ENCODE measurements around the gene TRIM10. TPM values are rescaled to one million over a fixed set of nuclear protein-coding genes. Genes with fewer than 3 reads are reported as not detected.

The TRIM10 gene
- total and polyA plus RNA-seq, 2 experiments from 2014 or later, result 0.31 TPM; not detected in 1

DNA sequence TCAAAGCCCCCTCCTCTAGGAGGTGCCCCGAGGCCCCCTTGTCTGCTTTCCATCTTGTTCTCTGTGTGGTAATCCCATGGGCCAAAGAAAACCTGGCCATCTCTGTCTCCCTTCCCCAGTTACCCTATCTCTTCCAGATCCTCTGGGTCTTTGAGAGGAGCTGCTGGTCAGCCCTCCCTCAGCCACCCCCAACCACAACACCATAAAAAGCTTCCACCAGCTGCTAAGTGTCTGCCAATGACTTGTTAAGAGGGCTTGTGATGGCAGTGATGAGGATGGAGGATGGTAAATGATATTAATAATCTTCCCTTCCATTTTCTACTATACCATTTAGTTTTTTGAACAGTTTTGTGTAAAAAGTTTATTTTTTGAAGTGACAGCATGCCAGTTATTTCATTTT lies 34.9 kb upstream of the TRIM10 start (continued):
- TF ChIP-seq, protein P1, sequence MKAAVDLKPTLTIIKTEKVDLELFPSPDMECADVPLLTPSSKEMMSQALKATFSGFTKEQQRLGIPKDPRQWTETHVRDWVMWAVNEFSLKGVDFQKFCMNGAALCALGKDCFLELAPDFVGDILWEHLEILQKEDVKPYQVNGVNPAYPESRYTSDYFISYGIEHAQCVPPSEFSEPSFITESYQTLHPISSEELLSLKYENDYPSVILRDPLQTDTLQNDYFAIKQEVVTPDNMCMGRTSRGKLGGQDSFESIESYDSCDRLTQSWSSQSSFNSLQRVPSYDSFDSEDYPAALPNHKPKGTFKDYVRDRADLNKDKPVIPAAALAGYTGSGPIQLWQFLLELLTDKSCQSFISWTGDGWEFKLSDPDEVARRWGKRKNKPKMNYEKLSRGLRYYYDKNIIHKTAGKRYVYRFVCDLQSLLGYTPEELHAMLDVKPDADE (IDR thresholded peaks at IDR 0.05), result no peak
- TF ChIP-seq JUNB (IDR thresholded peaks at IDR 0.05; ENCODE audit: unreplicated experiment) (no peak), EZH2phosphoT487 (IDR thresholded peaks at IDR 0.05; ENCODE audit: unreplicated experiment) (no peak), STAT1 (IDR thresholded peaks at IDR 0.05; ENCODE audit: unreplicated experiment) (no peak)

DNA sequence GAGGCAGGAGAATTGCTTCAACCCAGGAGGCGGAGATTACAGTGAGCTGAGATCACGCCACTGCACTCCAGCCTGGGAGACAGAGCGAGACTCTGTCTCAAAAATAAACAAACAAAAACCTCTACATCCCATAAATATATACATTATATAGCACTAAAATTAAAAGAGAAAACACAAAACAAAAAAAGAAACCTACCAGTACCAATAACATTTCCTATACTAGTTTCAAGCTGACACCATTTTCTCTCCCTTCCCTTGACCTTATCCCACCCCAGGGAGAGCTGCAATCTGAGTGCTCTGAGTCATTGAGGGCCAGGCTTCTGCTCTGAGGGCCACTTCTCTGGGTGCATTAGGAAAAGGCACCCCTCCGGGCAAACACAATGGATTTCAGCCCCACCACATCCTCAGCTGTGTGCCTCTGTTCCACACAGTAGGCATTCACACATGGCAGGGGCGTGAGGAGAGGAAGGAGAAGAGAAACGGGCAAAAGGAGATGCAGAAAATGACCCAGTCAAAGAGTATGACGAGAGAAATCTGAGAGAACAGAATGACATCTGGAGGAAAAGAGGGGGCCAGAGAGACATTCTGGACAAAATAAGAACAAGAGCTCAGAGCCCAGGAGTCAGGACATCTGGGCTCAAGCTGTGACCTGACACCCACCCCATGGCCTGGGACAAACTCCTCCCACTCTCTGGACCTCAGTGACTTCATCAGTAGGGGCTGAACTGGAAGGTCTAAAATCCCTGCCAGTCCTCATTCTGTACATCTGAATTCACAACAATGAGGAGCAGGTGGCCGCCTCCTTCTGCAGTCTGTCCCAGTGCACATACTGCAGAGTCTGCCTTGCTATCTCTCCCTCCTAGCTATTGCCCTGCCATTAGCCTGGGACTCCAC lies 34.0 kb upstream of the TRIM10 start:
- H3K27me3 ChIP-seq (ENCODE audit: insufficient read depth), result no peaks in the 10 kb centered on the region
- peaks cover 12% of the 10 kb centered on the region for H3K36me3 ChIP-seq (ENCODE audit: insufficient read depth)
- H3K4me2 ChIP-seq, result no peak overlapping the region
- DNase-seq (ENCODE audit: low spot score), result no peak
- H4K20me1 ChIP-seq (replicated peaks; ENCODE audit: insufficient read depth), result peaks cover 9% of the 10 kb centered on the region
- H3K27ac ChIP-seq (ENCODE audit: low read depth), result no peak overlapping the region
- Mint-ChIP-seq H3K4me1 (no peaks in the 10 kb centered on the region), H3K27ac (no peak overlapping the region), H3K36me3 (ENCODE audit: low read depth) (peaks cover 40% of the 10 kb centered on the region), H3K4me3 (no peak overlapping the region), H3K27me3 (ENCODE audit: insufficient read depth, low read depth, poor library complexity) (peaks cover 9% of the 10 kb centered on the region), H3K9me3 (no peaks in the 10 kb centered on the region)
- H3K79me2 ChIP-seq (replicated peaks; ENCODE audit: insufficient read depth), result peaks cover 6% of the 10 kb centered on the region; the same call in 1 of the 2 replicates
- H3K9me2 ChIP-seq (ENCODE audit: insufficient read depth), result no peaks in the 10 kb centered on the region
- no peak overlapping the region for H3K4me3 ChIP-seq
- no peak for ATAC-seq
- no peaks in the 10 kb centered on the region for H3K4me1 ChIP-seq (ENCODE audit: insufficient read depth)
- no peak overlapping the region for H2AFZ ChIP-seq
- no peaks in the 10 kb centered on the region for H3F3A ChIP-seq (replicated peaks; ENCODE audit: low read depth)
- TF ChIP-seq EZH2 (IDR thresholded peaks at IDR 0.05; ENCODE audit: low read depth, unreplicated experiment) (no peak), ZNF114 (CRISPR knock-in tag; IDR thresholded peaks at IDR 0.05) (no peak), NANOG (IDR thresholded peaks at IDR 0.05; ENCODE audit: borderline replicate concordance) (no peak), JUNB (IDR thresholded peaks at IDR 0.05; ENCODE audit: unreplicated experiment) (no peak), EZH2phosphoT487 (IDR thresholded peaks at IDR 0.05; ENCODE audit: unreplicated experiment) (no peak), CREB1 (CRISPR knock-in tag; IDR thresholded peaks at IDR 0.05; ENCODE audit: low read depth) (no peak), POLR2AphosphoS5 (IDR thresholded peaks at IDR 0.05; ENCODE audit: low read depth) (no peak), ZNF331 (CRISPR knock-in tag; IDR thresholded peaks at IDR 0.05; ENCODE audit: low read depth) (no peak)
- TF ChIP-seq, protein P2, sequence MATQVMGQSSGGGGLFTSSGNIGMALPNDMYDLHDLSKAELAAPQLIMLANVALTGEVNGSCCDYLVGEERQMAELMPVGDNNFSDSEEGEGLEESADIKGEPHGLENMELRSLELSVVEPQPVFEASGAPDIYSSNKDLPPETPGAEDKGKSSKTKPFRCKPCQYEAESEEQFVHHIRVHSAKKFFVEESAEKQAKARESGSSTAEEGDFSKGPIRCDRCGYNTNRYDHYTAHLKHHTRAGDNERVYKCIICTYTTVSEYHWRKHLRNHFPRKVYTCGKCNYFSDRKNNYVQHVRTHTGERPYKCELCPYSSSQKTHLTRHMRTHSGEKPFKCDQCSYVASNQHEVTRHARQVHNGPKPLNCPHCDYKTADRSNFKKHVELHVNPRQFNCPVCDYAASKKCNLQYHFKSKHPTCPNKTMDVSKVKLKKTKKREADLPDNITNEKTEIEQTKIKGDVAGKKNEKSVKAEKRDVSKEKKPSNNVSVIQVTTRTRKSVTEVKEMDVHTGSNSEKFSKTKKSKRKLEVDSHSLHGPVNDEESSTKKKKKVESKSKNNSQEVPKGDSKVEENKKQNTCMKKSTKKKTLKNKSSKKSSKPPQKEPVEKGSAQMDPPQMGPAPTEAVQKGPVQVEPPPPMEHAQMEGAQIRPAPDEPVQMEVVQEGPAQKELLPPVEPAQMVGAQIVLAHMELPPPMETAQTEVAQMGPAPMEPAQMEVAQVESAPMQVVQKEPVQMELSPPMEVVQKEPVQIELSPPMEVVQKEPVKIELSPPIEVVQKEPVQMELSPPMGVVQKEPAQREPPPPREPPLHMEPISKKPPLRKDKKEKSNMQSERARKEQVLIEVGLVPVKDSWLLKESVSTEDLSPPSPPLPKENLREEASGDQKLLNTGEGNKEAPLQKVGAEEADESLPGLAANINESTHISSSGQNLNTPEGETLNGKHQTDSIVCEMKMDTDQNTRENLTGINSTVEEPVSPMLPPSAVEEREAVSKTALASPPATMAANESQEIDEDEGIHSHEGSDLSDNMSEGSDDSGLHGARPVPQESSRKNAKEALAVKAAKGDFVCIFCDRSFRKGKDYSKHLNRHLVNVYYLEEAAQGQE (IDR thresholded peaks at IDR 0.05; ENCODE audit: unreplicated experiment), result no peak
- TF ChIP-seq, protein P3, sequence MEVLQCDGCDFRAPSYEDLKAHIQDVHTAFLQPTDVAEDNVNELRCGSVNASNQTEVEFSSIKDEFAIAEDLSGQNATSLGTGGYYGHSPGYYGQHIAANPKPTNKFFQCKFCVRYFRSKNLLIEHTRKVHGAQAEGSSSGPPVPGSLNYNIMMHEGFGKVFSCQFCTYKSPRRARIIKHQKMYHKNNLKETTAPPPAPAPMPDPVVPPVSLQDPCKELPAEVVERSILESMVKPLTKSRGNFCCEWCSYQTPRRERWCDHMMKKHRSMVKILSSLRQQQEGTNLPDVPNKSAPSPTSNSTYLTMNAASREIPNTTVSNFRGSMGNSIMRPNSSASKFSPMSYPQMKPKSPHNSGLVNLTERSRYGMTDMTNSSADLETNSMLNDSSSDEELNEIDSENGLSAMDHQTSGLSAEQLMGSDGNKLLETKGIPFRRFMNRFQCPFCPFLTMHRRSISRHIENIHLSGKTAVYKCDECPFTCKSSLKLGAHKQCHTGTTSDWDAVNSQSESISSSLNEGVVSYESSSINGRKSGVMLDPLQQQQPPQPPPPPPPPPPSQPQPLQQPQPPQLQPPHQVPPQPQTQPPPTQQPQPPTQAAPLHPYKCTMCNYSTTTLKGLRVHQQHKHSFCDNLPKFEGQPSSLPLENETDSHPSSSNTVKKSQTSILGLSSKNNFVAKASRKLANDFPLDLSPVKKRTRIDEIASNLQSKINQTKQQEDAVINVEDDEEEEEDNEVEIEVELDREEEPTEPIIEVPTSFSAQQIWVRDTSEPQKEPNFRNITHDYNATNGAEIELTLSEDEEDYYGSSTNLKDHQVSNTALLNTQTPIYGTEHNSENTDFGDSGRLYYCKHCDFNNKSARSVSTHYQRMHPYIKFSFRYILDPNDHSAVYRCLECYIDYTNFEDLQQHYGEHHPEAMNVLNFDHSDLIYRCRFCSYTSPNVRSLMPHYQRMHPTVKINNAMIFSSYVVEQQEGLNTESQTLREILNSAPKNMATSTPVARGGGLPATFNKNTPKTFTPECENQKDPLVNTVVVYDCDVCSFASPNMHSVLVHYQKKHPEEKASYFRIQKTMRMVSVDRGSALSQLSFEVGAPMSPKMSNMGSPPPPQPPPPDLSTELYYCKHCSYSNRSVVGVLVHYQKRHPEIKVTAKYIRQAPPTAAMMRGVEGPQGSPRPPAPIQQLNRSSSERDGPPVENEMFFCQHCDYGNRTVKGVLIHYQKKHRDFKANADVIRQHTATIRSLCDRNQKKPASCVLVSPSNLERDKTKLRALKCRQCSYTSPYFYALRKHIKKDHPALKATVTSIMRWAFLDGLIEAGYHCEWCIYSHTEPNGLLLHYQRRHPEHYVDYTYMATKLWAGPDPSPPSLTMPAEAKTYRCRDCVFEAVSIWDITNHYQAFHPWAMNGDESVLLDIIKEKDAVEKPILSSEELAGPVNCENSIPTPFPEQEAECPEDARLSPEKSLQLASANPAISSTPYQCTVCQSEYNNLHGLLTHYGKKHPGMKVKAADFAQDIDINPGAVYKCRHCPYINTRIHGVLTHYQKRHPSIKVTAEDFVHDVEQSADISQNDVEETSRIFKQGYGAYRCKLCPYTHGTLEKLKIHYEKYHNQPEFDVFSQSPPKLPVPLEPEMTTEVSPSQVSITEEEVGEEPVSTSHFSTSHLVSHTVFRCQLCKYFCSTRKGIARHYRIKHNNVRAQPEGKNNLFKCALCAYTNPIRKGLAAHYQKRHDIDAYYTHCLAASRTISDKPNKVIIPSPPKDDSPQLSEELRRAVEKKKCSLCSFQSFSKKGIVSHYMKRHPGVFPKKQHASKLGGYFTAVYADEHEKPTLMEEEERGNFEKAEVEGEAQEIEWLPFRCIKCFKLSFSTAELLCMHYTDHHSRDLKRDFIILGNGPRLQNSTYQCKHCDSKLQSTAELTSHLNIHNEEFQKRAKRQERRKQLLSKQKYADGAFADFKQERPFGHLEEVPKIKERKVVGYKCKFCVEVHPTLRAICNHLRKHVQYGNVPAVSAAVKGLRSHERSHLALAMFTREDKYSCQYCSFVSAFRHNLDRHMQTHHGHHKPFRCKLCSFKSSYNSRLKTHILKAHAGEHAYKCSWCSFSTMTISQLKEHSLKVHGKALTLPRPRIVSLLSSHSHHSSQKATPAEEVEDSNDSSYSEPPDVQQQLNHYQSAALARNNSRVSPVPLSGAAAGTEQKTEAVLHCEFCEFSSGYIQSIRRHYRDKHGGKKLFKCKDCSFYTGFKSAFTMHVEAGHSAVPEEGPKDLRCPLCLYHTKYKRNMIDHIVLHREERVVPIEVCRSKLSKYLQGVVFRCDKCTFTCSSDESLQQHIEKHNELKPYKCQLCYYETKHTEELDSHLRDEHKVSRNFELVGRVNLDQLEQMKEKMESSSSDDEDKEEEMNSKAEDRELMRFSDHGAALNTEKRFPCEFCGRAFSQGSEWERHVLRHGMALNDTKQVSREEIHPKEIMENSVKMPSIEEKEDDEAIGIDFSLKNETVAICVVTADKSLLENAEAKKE (CRISPR knock-in tag; IDR thresholded peaks at IDR 0.05), result no peak

Measured in GM23338 (cell line).